H1 (cell line): ENCODE measurements around the gene RALGAPA1. TPM values are rescaled to one million over a fixed set of nuclear protein-coding genes. Genes with fewer than 3 reads are reported as not detected.

Experiments used
- CTCF ChIA-PET: fragments of 300-600 bp; sonication (Branson Sonifier 250); formaldehyde crosslinking; loops from one replicate; lab custom pipeline; 2021; ENCODE audit not compliant: partially characterized antibody; lab: Charles Lee
- POLR2A ChIA-PET: fragments of 300-600 bp; sonication (Branson Sonifier 250); formaldehyde crosslinking; loops from one replicate; lab custom pipeline; 2021; ENCODE audit warnings: inconsistent platforms; ENCODE audit not compliant: partially characterized antibody; lab: Charles Lee
- DNase-seq, 2 experiments: peaks; one replicate each; pipeline versions ENCODE4 v3.0.0 to v3.0.0-alpha.2; 2010 to 2022; ENCODE audit warnings: low spot score in 2 of 2, low read depth in 1 of 2, mixed read lengths in 1 of 2
- FAIRE-seq: peaks from 2 replicates; lab custom pipeline; 2011; peaks lifted over from hg19 to GRCh38; lab: Jason Lieb, UNC
- H2AFZ ChIP-seq: 2 replicates; pipeline ENCODE4 v1.8.1; 2012; ENCODE audit warnings: low read length, inconsistent platforms
- H2AK5ac ChIP-seq: 2 replicates; pipeline ENCODE4 v1.6.1; 2013; ENCODE audit warnings: low read depth, low read length
- H2BK120ac ChIP-seq: replicated peaks from 2 replicates; pipeline ENCODE3; 2013; ENCODE audit warnings: low read depth, low read length, inconsistent platforms
- H2BK12ac ChIP-seq: 2 replicates; pipeline ENCODE4 v1.6.1; 2013; ENCODE audit warnings: low read depth, low read length
- H2BK15ac ChIP-seq: 2 replicates; pipeline ENCODE4 v1.6.1; 2013; ENCODE audit warnings: low read length
- H2BK20ac ChIP-seq: 2 replicates; pipeline ENCODE4 v1.6.1; 2013; ENCODE audit warnings: low read length
- H2BK5ac ChIP-seq: 2 replicates; pipeline ENCODE4 v1.6.1; 2013; ENCODE audit warnings: low read depth, low read length
- H3K14ac ChIP-seq: 2 replicates; pipeline ENCODE4 v1.6.1; 2013; ENCODE audit warnings: inconsistent platforms; ENCODE audit not compliant: insufficient read length
- H3K18ac ChIP-seq: 2 replicates; pipeline ENCODE4 v1.6.1; 2013; ENCODE audit warnings: low read length; ENCODE audit errors: extremely low read depth
- H3K23ac ChIP-seq: 2 replicates; pipeline ENCODE4 v1.6.1; 2013; ENCODE audit warnings: inconsistent platforms; ENCODE audit not compliant: insufficient read length
- H3K23me2 ChIP-seq: 2 replicates; pipeline ENCODE4 v1.6.1; 2013; ENCODE audit warnings: low read depth, low read length
- H3K27ac ChIP-seq: 2 replicates; pipeline ENCODE4 v1.6.1; 2011; ENCODE audit warnings: low read depth, low read length, inconsistent platforms
- H3K27me3 ChIP-seq, 4 experiments: replicated peaks in 1 of 4; 1 replicate in 1 of 4; 2 replicates in 3 of 4; pipeline versions ENCODE4 v1.6.1 to v1.8.1; 2011 to 2013; ENCODE audit warnings: low read length in 3 of 4, mild to moderate bottlenecking in 3 of 4, inconsistent platforms in 2 of 4, mixed read lengths in 2 of 4, moderate library complexity in 1 of 4; ENCODE audit not compliant: control insufficient read depth in 3 of 4, insufficient read depth in 3 of 4; ENCODE audit errors: extremely low read depth in 1 of 4
- H3K36me3 ChIP-seq, 4 experiments: 2 replicates each; pipeline versions ENCODE4 v1.6.1 to v1.8.1; 2011 to 2013; ENCODE audit warnings: mild to moderate bottlenecking in 4 of 4, low read length in 3 of 4, moderate library complexity in 2 of 4, control low read depth in 1 of 4, inconsistent platforms in 1 of 4; ENCODE audit not compliant: insufficient read depth in 4 of 4, control insufficient read depth in 2 of 4
- H3K4ac ChIP-seq: replicated peaks from 2 replicates; pipeline ENCODE3; 2013; ENCODE audit warnings: low read length, low read depth, mixed read lengths, inconsistent platforms; ENCODE audit not compliant: insufficient read length
- H3K4me1 ChIP-seq, 4 experiments: replicated peaks in 1 of 4; 1 replicate in 1 of 4; 2 replicates in 3 of 4; pipeline versions ENCODE4 v1.6.1 to v1.8.1; 2011 to 2013; ENCODE audit warnings: low read length in 3 of 4, inconsistent platforms in 2 of 4, mixed read lengths in 1 of 4; ENCODE audit not compliant: insufficient read depth in 4 of 4, control insufficient read depth in 3 of 4
- H3K4me2 ChIP-seq, 2 experiments: 2 replicates each; pipeline versions ENCODE4 v1.6.1 to v1.8.1; 2011 to 2013; ENCODE audit warnings: low read depth in 2 of 2, low read length in 2 of 2, control low read depth in 1 of 2, inconsistent platforms in 1 of 2, mild to moderate bottlenecking in 1 of 2; ENCODE audit not compliant: insufficient read depth in 1 of 2
- H3K4me3 ChIP-seq, 4 experiments: fragments of 200-600, 300-600 bp in 1 of 4; sonication (generic), shearing (Covaris generic), sonication (Bioruptor Twin) in 1 of 4; 2 replicates each; pipeline versions ENCODE4 v1.5.1 to v1.8.1; 2011 to 2016; ENCODE audit warnings: low read length in 4 of 4, low read depth in 3 of 4, control low read depth in 2 of 4, inconsistent platforms in 2 of 4, mild to moderate bottlenecking in 2 of 4, mixed read lengths in 1 of 4, moderate library complexity in 1 of 4; ENCODE audit not compliant: insufficient read depth in 2 of 4; ENCODE audit errors: extremely low read depth in 1 of 4
- H3K56ac ChIP-seq: replicated peaks from 2 replicates; pipeline ENCODE3; 2013; ENCODE audit warnings: low read depth, mild to moderate bottlenecking, mixed read lengths, low read length, inconsistent platforms; ENCODE audit not compliant: insufficient read length
- H3K79me1 ChIP-seq: 2 replicates; pipeline ENCODE4 v1.6.1; 2013; ENCODE audit warnings: low read depth, low read length, control low read depth
- H3K79me2 ChIP-seq, 2 experiments: 2 replicates each; pipeline versions ENCODE4 v1.6.1 to v1.8.1; 2012 to 2013; ENCODE audit warnings: low read length in 2 of 2, mild to moderate bottlenecking in 2 of 2, inconsistent platforms in 1 of 2; ENCODE audit not compliant: insufficient read depth in 2 of 2, control insufficient read depth in 1 of 2
- H3K9ac ChIP-seq, 4 experiments: replicated peaks in 1 of 4; 1 replicate in 1 of 4; 2 replicates in 3 of 4; pipeline versions ENCODE4 v1.6.1 to v1.8.1; 2011 to 2013; ENCODE audit warnings: low read depth in 3 of 4, low read length in 3 of 4, control low read depth in 2 of 4, mild to moderate bottlenecking in 2 of 4, moderate library complexity in 2 of 4, inconsistent platforms in 1 of 4; ENCODE audit errors: extremely low read depth in 1 of 4
- H3K9me3 ChIP-seq, 2 experiments: 2 replicates each; pipeline versions ENCODE4 v1.6.1 to v1.8.1; 2012 to 2013; ENCODE audit warnings: mild to moderate bottlenecking in 2 of 2, moderate library complexity in 2 of 2, control low read depth in 1 of 2, inconsistent platforms in 1 of 2, low read depth in 1 of 2, low read length in 1 of 2, mixed read lengths in 1 of 2; ENCODE audit not compliant: insufficient read depth in 2 of 2
- H4K20me1 ChIP-seq, 2 experiments: replicated peaks in 1 of 2; 2 replicates each; pipeline versions ENCODE3 to v1.8.1; 2011 to 2013; ENCODE audit warnings: inconsistent platforms in 2 of 2, low read length in 2 of 2, mild to moderate bottlenecking in 1 of 2; ENCODE audit not compliant: insufficient read depth in 2 of 2, control insufficient read depth in 1 of 2
- H4K5ac ChIP-seq: 2 replicates; pipeline ENCODE4 v1.6.1; 2013; ENCODE audit warnings: low read length, low read depth, mixed read lengths, inconsistent platforms; ENCODE audit not compliant: insufficient read length
- H4K8ac ChIP-seq: 2 replicates; pipeline ENCODE4 v1.8.0; 2013; ENCODE audit warnings: mild to moderate bottlenecking, moderate library complexity, low read length, inconsistent platforms; ENCODE audit not compliant: insufficient read depth; ENCODE audit errors: extremely low read depth
- H4K91ac ChIP-seq: replicated peaks from 2 replicates; pipeline ENCODE3; 2013; ENCODE audit warnings: low read length, mixed read lengths, inconsistent platforms; ENCODE audit not compliant: insufficient read length
- ASH2L ChIP-seq: fragments of 200-600, 300-600 bp; sonication (generic); IDR thresholded peaks from one replicate; pipeline ENCODE4 v1.7.1; 2017; ENCODE audit warnings: low read length
- ATF2 ChIP-seq: IDR thresholded peaks from 2 replicates; pipeline ENCODE4 v1.6.1; 2012; ENCODE audit warnings: low read length, inconsistent platforms
- CHD1 ChIP-seq: IDR thresholded peaks from 2 replicates; pipeline ENCODE4 v1.6.1; 2012; ENCODE audit warnings: low read depth, low read length, improper control_type of control experiment
- EZH2 ChIP-seq: fragments of 200-600 bp; sonication (generic); IDR thresholded peaks from 2 replicates; pipeline ENCODE4 v1.7.1; 2012; ENCODE audit warnings: low read depth, mild to moderate bottlenecking, moderate library complexity, low read length, inconsistent platforms; ENCODE audit not compliant: severe bottlenecking
- FOSL1 ChIP-seq: IDR thresholded peaks from 2 replicates; pipeline ENCODE4 v1.6.1; 2011; ENCODE audit warnings: mild to moderate bottlenecking, low read depth, low read length, moderate library complexity; ENCODE audit not compliant: insufficient read depth
- PHF8 ChIP-seq: fragments of 200-600 bp; sonication (generic); conservative IDR thresholded peaks from 2 replicates; pipeline ENCODE4 v1.7.1; 2012; ENCODE audit warnings: low read depth, mild to moderate bottlenecking, inconsistent platforms, low read length, moderate library complexity
- RAD21 ChIP-seq, 2 experiments: IDR thresholded peaks in 1 of 2; conservative IDR thresholded peaks in 1 of 2; 2 replicates each; pipeline ENCODE4 v1.6.1; 2011; ENCODE audit warnings: low read depth in 2 of 2, low read length in 2 of 2, improper control_type of control experiment in 1 of 2, inconsistent platforms in 1 of 2, mild to moderate bottlenecking in 1 of 2, moderate library complexity in 1 of 2
- SIN3A ChIP-seq, 2 experiments: IDR thresholded peaks in 1 of 2; conservative IDR thresholded peaks in 1 of 2; 2 replicates each; pipeline ENCODE4 v1.6.1; 2011 to 2012; ENCODE audit warnings: low read length in 2 of 2, improper control_type of control experiment in 1 of 2, low read depth in 1 of 2, mild to moderate bottlenecking in 1 of 2
- USF2 ChIP-seq: IDR thresholded peaks from 2 replicates; pipeline ENCODE4 v1.6.1; 2011; ENCODE audit warnings: low read length, improper control_type of control experiment
- YY1 ChIP-seq: IDR thresholded peaks from 2 replicates; pipeline ENCODE4 v1.6.1; 2011; ENCODE audit warnings: low read depth, mild to moderate bottlenecking, low read length
- WGBS, 2 experiments: shearing (Covaris generic) in 1 of 2; methylation state at CpG; one replicate each; pipeline versions ENCODE4 v1.1.6 to v1.1.7; 2013 to 2015; ENCODE audit warnings: low lambda C conversion rate in 2 of 2, mixed read lengths in 2 of 2, inconsistent platforms in 1 of 2, low coverage in 1 of 2, missing lambda C conversion rate in 1 of 2; ENCODE audit not compliant: insufficient replicate concordance in 2 of 2, insufficient coverage in 1 of 2, insufficient read length in 1 of 2; ENCODE audit errors: extremely low coverage in 1 of 2, missing lambda C conversion rate in 1 of 2; 5-methylcytosine and 5-hydroxymethylcytosine counted together
- polyA plus RNA-seq, 7 experiments: library from polyadenylated mRNA; depleted of rRNA in 3 of 7; stranded (reverse) in 5 of 7; unstranded in 2 of 7; fragments of >200 nt in 5 of 7; fragments of 200-250 nt in 2 of 7; gene quantifications; 1 replicate in 5 of 7; 2 replicates in 1 of 7; 4 replicates in 1 of 7; pipeline versions ENCODE4 v1.2.1 to v1.2.3, GENCODE V29; 2011 to 2013; ENCODE audit warnings: missing spikeins in 2 of 7, mixed read lengths in 2 of 7
- total RNA-seq: library from RNA; stranded (reverse); fragmentation: NEBNext Ultra II Directional; extraction: Animal tissue kit (Norgen Biotek cat#: 25700); gene quantifications from 2 replicates; pipeline ENCODE4 v1.2.1, GENCODE V29; 2021

The RALGAPA1 gene
- total and polyA plus RNA-seq, 2 of the 8 experiments (the other 6 are each of a cell fraction or from before 2014, with no cell fraction given), result 4.2 to 26.7 TPM

GRCh38 chr14:35783699-35784098 is 25.4 kb downstream of the RALGAPA1 start:
- Histone ChIP-seq H2BK20ac (no peak overlapping the region), H3K27ac (no peak overlapping the region), H2AK5ac (no peak overlapping the region), H4K5ac (no peak overlapping the region), H2BK12ac (no peak overlapping the region), H3K79me1 (peaks cover 3% of the 10 kb centered on the region; the same call in 1 of the 2 replicates), H3K4me2 (no peak overlapping the region), H3K36me3 (no peaks in the 10 kb centered on the region), H2BK120ac (no peak overlapping the region), H3K9me3 (no peaks in the 10 kb centered on the region), H3K4me1 (no peaks in the 10 kb centered on the region), H2BK5ac (no peak overlapping the region), H4K20me1 (no peaks in the 10 kb centered on the region), H3K18ac (no peak overlapping the region), H2BK15ac (no peak overlapping the region), H3K14ac (no peak overlapping the region), H3K27me3 (no peaks in the 10 kb centered on the region), H3K4me3 (no peak overlapping the region), H2AFZ (no peak overlapping the region), H3K23me2 (no peaks in the 10 kb centered on the region), H3K79me2 (peaks cover 0 to 26% of the 10 kb centered on the region in 2 experiments; a peak in 2 of 4 replicates), H3K9ac (no peak overlapping the region), H4K91ac (no peak overlapping the region), H3K23ac (no peak overlapping the region), H3K56ac (no peak overlapping the region), H3K4ac (no peak overlapping the region), H4K8ac (no peak overlapping the region)
- ChIA-PET CTCF (interaction anchor here (1.0 to 1.1 kb wide), 2 partner anchors 10 to 29 kb away, joined by 4 to 5 read pairs; no protein-coding TSS in a partner anchor), POLR2A (no interaction called here)
- no peak for DNase-seq
- WGBS, 2 experiments, result 63% methylated on average over 1 of the region's 1 CpG; no CpG with 5 or more reads in 1 of the 2 experiments
- FAIRE-seq, result no peak
- TF ChIP-seq SIN3A (conservative IDR thresholded peaks at IDR 0.05 in 1 of 2, IDR thresholded peaks at IDR 0.05 in 1 of 2; ENCODE audit: low read depth in 1 of 2, low read length in 2 of 2), result no peak
- TF ChIP-seq ATF2, result no peak
- TF ChIP-seq RAD21 (IDR thresholded peaks at IDR 0.05 in 1 of 2, conservative IDR thresholded peaks at IDR 0.05 in 1 of 2; ENCODE audit: low read depth in 2 of 2, low read length in 2 of 2), result no peak
- TF ChIP-seq FOSL1, result no peak
- no peak for TF ChIP-seq YY1
- no peak for TF ChIP-seq CHD1
- no peak for TF ChIP-seq USF2
- TF ChIP-seq EZH2, result no peak
- TF ChIP-seq ASH2L, result no peak
- no peak for TF ChIP-seq PHF8
